HG03575 (cell line): ENCODE measurements around the gene OR5H6.
"Not testable (repeated sequence)": the region's sequence is repeated elsewhere in the genome, so short reads cannot be mapped to it uniquely, and the experiment has no call there.

Experiments used
- ATAC-seq: cut with Tn5 transposase; IDR thresholded peaks from one replicate; pipeline ENCODE4 v1.9.1; 2021; ENCODE audit not compliant: unreplicated experiment, insufficient number of reproducible peaks, low FRiP score; ENCODE audit errors: extremely low read depth

The OR5H6 gene

DNA sequence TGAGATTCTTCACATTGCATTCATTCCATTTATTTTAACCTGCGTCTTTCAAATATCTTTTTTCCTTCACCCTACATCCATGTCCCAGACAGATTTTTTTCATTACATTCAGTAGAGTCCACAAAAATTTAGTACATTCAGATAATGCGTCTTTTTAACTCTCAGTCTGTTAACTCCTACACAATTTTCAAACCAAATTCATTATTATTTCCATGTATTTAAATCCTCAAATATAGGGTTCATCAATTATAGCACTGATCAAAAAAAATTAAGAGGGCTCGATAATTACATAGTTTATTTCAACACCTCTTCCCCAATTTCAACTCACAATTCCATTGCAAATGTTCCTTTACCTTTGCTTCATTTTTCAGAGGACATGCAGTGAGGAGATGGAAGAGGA lies at the start of gene OR5H6:
Gene OR5H6 (plus strand): TSS at position 301 of the 400 bp plus-strand sequence. CDS start 89 bp downstream, at position 390.
- ATAC-seq = no peak

DNA sequence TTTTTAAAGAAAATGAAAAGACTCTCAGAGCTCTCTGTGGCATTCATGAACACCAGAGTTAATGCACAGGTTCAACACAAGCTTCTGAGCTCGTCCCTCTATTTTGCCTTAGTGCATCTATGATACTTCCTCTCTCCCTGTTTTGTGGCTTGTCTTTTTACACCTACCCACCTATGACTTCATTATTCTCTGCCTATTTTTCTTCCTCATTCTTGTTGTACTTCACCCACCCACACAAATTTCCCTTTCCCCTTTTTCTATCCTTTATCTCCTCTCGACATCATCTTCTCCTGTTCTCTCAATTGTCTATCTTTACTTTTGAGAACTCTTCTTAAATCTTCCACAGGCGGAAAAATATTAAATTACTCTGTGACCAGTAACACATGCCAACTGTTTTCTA lies 49.0 kb upstream of the OR5H6 start:
- no peak for ATAC-seq

DNA sequence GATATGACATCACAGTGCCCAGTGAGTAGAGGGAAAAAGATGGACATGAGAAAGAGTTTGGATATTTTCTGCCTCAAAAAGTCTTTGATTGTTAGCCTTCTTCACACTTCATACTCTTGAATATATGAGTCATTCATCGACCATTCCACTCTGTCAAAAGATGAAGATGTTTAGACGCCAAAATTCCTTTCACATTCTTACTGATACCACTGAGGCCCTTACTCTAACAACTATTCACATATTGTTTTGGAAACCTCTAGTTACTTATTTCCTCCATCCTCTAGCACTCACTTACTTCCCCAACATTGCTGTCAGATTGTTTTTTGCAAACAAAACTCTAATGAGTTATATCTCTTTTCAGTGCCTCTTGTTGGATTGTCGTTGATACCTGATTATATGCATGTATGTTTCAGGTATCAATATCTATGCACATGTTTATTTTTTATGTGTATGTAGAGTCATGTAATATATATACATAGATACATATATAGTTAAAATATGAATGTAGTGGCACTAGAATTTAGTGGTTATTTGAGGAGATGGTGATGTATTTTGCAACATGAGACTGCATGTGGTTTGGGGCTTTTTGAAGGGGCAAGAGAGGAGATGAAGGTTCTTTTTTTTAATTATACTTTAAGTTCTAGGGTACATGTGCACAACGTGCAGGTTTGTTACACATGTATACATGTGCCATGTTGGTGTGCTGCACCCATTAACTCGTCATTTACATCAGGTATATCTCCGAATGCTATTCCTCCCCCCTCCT lies 40.0 kb upstream of the OR5H6 start:
- no peak for ATAC-seq

DNA sequence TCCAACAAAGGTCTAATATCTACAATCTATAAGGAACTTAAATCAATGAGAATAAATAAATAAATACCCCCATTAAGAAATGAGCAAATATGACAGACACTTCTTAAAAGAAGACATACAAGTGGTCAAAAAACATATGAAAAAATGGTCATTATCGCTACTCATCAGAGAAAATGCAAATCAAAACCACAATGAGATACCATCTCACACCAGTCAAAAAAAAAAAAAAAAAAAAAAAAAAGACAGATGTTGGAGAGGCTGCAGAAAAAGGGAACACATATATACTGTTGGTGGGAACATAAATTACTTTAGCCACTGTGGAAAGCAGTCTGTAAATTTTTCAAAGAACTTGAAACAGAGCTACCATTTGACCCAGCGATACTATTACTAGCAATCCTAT lies 31.6 kb upstream of the OR5H6 start:
- ATAC-seq = no peak

DNA sequence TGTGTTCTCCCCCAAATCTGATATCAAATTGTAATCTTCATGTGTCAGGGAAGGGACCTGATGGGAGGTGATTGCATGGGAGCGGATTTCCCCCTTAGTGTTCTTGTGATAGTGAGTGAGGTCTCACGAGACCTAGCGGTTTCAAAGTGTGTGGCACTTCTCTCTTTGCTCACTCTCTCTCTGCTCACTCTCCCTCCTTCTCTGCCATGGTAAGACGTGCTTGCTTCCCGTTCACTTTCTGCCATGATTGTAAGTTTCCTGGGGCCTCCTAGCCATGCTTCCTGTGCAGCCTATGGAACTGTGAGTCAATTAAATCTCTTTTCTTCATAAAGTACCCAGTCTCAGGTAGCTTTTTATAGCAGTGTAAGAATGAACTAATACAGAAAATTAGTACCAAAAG lies 30.6 kb upstream of the OR5H6 start:
- no peak for ATAC-seq

DNA sequence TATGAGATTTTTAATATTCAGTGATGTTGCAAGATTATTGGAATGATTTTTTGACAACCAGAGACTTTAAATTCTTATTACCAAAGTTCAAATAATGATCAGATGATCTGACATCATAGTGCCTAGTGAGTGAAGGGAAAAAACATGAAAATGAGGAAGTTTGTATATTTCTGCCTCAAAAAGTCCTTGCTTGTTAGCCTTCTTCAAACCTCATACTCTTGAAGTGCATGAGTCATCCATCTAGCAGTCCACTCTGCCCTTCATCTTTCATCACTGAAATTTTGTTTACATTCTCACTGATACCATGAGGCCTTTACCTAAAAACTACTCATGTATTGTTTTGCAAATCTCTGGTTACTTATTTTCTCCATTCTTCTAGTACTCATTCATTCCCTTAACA lies 23.9 kb upstream of the OR5H6 start:
- no peak for ATAC-seq

DNA sequence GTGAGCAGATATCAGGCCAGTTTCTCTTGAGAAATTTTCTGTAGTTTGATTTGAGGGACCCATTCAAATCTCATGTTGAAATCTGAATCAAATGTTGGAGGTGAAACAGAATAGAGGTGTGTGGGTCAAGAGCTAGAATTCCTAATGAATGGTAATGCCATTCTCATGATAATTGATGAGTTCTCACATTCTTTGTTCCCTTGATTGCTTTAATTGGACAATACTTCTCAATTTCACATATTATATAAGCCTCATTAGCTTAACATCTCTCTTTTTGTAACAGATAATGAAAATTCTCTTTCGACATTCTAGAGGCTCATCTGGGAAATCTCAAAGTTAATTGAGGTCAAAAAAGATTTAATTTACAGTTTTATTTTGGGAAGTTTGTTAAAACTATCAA lies 21.9 kb upstream of the OR5H6 start:
- no peak for ATAC-seq

DNA sequence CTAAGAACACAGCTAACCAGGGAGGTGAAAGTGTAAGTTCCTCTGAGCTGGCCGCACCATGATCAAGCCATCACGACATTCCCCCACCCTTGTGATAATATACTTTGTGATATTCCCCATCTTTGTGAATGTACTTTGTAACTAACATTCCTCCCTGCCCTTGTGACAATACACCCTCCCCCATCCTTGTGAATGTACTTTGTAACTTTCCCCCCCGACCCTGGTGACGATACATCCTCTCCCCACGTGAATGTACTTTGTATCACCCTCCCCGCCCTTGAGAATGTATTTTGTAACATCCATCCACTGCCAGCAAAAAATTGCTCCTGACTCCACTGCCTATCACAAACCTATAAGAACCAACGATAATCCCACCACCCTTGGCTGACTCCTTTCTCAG lies 20.2 kb upstream of the OR5H6 start:
- ATAC-seq = no peak

DNA sequence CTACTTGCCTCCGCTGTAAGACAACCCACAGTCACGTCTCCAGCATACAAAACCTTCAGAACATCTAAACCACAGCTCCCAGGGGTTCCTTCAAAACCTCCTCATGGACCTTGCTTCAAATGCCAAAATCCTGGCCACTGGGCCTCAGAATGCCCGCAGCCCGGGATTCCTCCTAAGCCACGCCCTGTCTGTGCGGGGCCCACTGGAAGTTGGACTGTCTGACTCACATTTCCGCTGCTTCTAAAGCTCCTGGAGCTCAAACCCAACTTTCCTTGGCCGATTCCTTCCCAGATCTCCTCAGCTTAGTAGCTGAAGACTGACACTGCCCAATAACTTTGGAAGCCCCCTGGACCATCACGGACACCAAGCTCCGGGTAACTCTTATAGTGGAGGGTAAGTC lies 17.9 kb upstream of the OR5H6 start:
- ATAC-seq = no peak

DNA sequence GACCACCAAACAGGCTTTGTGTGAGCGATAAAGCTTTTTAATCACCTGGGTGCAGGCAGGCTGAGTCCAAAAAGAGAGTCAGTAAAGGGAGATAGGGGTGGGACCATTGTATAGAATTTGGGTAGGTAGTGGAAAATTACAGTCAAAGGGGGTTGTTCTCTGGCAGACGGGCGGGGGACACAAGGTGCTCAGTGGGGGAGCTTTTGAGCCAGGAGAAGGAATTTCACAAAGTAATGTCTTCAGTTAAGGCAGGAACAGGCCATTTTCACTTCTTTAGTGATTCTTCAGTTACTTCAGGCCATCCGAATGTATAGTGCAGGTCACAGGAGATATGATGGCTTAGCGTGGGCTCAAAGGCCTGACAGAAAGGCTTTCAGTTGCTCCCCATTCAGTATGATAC lies 8.0 kb upstream of the OR5H6 start:
- ATAC-seq = not testable (repeated sequence)

DNA sequence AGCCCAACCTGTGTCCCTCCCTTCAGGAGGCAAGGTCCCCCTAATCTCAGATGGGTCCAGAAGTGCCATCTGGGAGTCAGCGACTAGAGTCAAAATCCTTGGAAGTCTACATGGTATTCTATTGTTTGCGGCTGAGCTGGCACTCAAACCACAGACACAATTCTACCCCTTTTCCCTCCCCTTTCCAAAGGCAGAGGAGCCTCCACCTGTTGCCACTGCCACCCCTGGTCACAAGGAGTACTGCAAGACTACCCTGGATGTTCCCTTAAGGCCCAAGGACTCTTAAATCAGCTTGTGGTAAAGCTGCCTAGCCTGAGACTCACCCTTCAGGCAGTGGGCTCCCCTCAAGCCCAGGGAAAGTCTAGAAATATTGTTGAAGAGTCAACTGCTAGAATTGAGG lies 4.3 kb upstream of the OR5H6 start:
- ATAC-seq = no peak

DNA sequence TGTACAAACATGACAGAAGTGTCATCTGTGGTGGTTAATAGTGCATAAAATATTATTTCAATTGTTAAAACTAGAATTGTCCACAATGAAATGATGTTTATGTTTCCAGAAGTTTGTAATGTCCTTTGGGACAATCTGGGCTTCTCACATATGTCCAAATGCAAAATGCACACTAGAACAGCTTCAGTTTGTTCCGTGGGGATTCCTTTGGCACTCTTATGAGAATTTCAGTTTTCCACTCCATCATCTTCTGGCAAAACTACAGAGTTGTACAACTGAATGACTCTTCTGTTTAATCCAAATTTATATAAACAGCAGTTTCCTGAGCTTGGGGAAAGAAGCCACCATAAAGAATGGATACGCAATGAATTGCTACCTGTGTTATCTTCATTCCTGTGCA lies 2.0 kb upstream of the OR5H6 start:
- ATAC-seq = no peak

DNA sequence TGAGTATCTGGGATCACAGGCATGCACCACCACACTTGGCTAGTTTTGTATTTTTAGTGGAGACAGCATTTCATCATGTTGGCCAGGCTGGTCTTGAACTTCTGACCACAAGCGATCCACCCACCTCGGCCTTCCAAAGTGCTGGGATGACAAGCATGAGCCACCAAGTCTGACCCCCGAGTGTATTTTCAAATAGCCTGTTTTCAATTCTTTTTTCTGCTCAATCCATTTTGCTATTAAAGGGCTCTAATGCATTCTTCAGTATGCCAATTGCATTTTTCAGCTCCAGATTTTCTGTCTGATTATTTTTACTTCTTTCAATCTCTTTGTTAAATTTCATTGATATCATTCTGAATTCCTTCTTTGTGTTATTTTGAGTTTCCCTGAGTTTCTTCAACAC lies 5.8 kb downstream of the OR5H6 start:
- ATAC-seq = no peak

DNA sequence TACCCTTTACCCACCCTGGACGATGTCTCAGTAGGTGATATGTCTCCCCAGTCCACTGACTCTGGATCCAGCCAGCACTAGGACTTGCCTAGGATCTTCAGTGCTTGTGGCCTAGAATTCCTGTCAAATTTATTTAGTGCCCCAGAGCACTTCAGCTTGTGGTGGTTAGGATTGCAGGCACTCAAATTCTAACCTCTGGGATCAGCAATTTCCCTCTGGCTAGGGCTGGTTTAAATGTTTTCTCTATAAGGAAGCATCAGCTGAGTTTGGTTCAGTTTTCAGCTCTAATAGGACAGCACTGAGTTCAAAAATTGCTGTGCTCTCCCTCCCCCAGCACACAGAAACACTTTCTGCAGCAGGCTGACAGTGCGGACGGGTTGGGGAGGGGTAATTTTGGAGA lies 8.1 kb downstream of the OR5H6 start:
- no peak for ATAC-seq

DNA sequence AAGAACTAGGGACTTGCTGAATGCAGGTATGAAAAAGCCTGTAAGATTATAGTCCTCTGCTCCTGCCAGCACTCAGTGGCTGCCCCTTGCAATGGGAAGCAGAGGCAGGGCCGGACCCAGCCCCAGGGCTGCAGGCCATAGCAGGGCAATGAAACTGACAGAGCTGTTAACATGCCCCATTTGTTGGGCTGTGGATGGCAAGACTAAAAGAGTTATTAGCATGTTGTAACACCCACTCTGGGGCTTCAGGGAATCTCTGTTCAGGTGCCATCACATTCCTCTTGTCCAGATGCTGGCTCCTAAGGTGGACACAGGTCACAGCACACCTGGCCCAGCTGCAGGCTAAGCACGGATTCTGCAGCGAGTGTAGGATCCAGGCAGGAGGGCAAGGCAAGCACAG lies 10.9 kb downstream of the OR5H6 start:
- no peak for ATAC-seq

DNA sequence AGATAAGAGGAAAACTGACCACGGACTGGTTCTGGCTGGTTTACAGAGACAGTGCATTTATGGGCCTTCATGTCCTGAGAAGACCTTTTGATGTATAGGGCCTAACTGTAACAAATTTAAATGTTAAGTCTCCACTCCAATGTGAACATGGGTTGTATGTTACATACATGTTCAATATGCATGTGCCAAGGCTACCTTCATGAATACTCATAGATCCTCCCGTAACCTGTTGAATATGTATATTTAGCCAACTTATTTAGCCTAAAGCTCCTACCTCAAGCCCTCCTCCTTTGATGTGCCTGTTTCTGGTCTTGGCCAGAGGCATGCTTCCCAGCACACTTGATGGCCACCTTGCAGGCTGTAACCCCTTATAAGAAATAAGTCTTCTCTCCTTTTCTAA lies 18.2 kb downstream of the OR5H6 start, which contains the start of gene OR5H2:
Gene OR5H2 (plus strand): TSS at position 301 of the 400 bp plus-strand sequence. CDS start 398 bp downstream, outside the sequence.
- no peak for ATAC-seq

DNA sequence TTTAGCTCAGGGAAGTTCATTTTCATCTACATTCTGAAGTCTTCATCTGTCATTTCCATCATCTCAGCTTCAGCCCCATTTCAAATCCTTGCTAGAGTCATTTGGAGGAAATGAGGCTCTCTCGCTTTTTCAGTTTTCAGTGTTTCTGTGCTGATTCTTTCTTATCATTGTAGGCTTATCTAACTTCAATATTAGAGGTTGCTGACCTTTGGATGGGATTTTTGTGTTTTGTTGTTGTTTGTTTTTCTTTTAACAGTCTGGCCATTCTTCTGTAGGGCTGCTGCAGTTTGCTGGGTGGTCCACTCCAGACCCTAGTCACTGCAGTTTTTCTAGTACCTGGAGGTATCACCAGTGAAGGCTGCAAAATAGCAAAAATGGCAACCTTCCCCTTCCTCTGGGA lies 26.9 kb downstream of the OR5H6 start:
- ATAC-seq = no peak

DNA sequence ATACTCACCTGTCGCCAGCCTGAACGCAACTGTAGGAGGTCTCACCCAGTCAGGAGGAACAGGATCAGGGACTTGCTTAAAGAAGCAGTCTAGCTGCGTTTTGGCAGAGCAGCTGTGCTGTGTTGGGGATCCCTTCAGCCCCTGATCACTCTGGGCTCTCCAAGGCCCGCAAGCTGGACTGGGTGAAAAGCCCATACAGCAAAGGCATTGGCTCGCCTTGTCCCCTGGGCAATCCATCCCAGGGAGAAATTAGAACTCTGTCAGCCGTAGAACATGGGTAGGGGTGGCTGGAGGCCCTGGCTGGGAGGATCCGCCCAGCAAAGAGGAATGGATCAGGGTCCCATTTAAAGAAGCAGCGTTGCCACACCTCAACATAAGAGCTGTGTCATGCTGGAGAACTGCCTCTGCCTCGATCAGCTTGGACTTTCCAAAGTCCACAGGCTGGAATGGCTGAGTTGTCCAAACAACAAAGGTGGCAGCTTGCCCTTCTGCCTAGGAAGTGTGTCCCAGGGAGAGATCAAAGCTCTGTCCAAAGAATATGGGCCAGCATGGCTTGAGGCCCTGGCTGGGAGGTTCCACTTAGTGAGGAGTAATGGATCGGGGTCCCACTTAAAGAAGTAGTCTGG lies 27.4 kb downstream of the OR5H6 start:
- no peak for ATAC-seq
